Sigmoid colon (tissue), 4 donors: ENCODE measurements around the gene PHACTR3.

Experiments
- CTCF ChIP-seq, 4 experiments: fragments of 450-650 bp in 3 of 4; fragments of 200-600 bp in 1 of 4; IDR thresholded peaks; one replicate each; pipeline ENCODE4 v1.5.1; 2016 to 2019; ENCODE audit warnings: antibody characterized with exemption in 4 of 4, mild to moderate bottlenecking in 3 of 4, moderate library complexity in 2 of 4
- POLR2A ChIP-seq, 2 donors: fragments of 450-650 bp; IDR thresholded peaks; one replicate each; pipeline ENCODE4 v1.6.1; 2016; ENCODE audit warnings: antibody characterized with exemption in 2 of 2, mild to moderate bottlenecking in 2 of 2, moderate library complexity in 2 of 2
- POLR2AphosphoS5 ChIP-seq, 4 donors: sonication (generic); formaldehyde crosslinking; IDR thresholded peaks; one replicate each; pipeline ENCODE4 v1.6.1; 2017; ENCODE audit warnings: antibody characterized with exemption in 4 of 4

- TF ChIP-seq CTCF (IDR thresholded peaks at IDR 0.05) = no peak
- no peak for TF ChIP-seq POLR2A (IDR thresholded peaks at IDR 0.05)
- TF ChIP-seq POLR2AphosphoS5 (IDR thresholded peaks at IDR 0.05) = no peak
These were observed 1.2 kb upstream of the PHACTR3 start for GRCh38 chr20:59603176-59603575.
